CD14-positive monocyte (primary cell): ENCODE measurements around the gene CLECL1. TPM values are rescaled to one million over a fixed set of nuclear protein-coding genes. Genes with fewer than 3 reads are reported as not detected.

ENCODE experiments used
- DNase-seq, 3 donors: peaks; one replicate each; pipeline ENCODE4 v3.0.0-alpha.2; 2011 to 2022
- H2AFZ ChIP-seq: 2 replicates; pipeline ENCODE4 v1.6.0; 2012; ENCODE audit warnings: mild to moderate bottlenecking, low read depth, low read length, inconsistent platforms; ENCODE audit not compliant: insufficient read depth, poor library complexity, severe bottlenecking
- H3K27ac ChIP-seq, 2 donors: 1 replicate in 1 of 2; 2 replicates in 1 of 2; pipeline ENCODE4 v1.5.1; 2012 to 2013; ENCODE audit warnings: low read length in 2 of 2, control low read depth in 1 of 2, inconsistent platforms in 1 of 2, low read depth in 1 of 2, mild to moderate bottlenecking in 1 of 2
- H3K27me3 ChIP-seq, 2 donors: one replicate each; pipeline versions ENCODE4 v1.6.0 to v1.6.1; 2011 to 2013; ENCODE audit warnings: low read length in 2 of 2; ENCODE audit not compliant: control insufficient read depth in 2 of 2, insufficient read depth in 2 of 2
- H3K36me3 ChIP-seq, 2 donors: replicated peaks in 1 of 2; 1 replicate in 1 of 2; 2 replicates in 1 of 2; pipeline versions ENCODE4 v1.5.1 to v1.6.1; 2012 to 2013; ENCODE audit warnings: low read length in 2 of 2, control low read depth in 1 of 2, inconsistent platforms in 1 of 2, mild to moderate bottlenecking in 1 of 2; ENCODE audit not compliant: insufficient read depth in 2 of 2, control insufficient read depth in 1 of 2
- H3K4me1 ChIP-seq, 2 donors: 1 replicate in 1 of 2; 2 replicates in 1 of 2; pipeline versions ENCODE4 v1.5.1 to v1.6.1; 2012 to 2013; ENCODE audit warnings: low read length in 2 of 2, control low read depth in 1 of 2, inconsistent platforms in 1 of 2, mild to moderate bottlenecking in 1 of 2, moderate library complexity in 1 of 2; ENCODE audit not compliant: insufficient read depth in 2 of 2, control insufficient read depth in 1 of 2
- H3K4me2 ChIP-seq: replicated peaks from 2 replicates; pipeline ENCODE3; 2012; ENCODE audit warnings: low read length, moderate library complexity, mild to moderate bottlenecking; ENCODE audit not compliant: poor library complexity, severe bottlenecking; ENCODE audit errors: extremely low read depth
- H3K4me3 ChIP-seq, 3 experiments: fragments of 200-600 bp in 1 of 3; sonication (generic) in 1 of 3; replicated peaks in 1 of 3; 1 replicate in 2 of 3; 2 replicates in 1 of 3; pipeline ENCODE4 v1.5.1; 2011 to 2013; ENCODE audit warnings: low read length in 3 of 3, mild to moderate bottlenecking in 3 of 3, control low read depth in 2 of 3, low read depth in 2 of 3, inconsistent platforms in 1 of 3, moderate library complexity in 1 of 3
- H3K79me2 ChIP-seq: 2 replicates; pipeline ENCODE4 v1.6.0; 2012; ENCODE audit warnings: mild to moderate bottlenecking, control low read depth, inconsistent platforms, low read length, moderate library complexity; ENCODE audit not compliant: insufficient read depth
- H3K9ac ChIP-seq: 2 replicates; pipeline ENCODE4 v1.6.0; 2017; ENCODE audit warnings: low read length, mild to moderate bottlenecking; ENCODE audit not compliant: insufficient read depth, poor library complexity, severe bottlenecking
- H3K9me3 ChIP-seq, 2 donors: replicated peaks in 1 of 2; 1 replicate in 1 of 2; 2 replicates in 1 of 2; pipeline versions ENCODE4 v1.5.1 to v1.6.1; 2012 to 2013; ENCODE audit warnings: low read length in 2 of 2, control low read depth in 1 of 2; ENCODE audit not compliant: control insufficient read depth in 1 of 2, insufficient read depth in 1 of 2
- H4K20me1 ChIP-seq: 2 replicates; pipeline ENCODE4 v1.6.0; 2012; ENCODE audit warnings: mild to moderate bottlenecking, low read length, control low read depth, moderate library complexity; ENCODE audit not compliant: insufficient read depth
- H3K27ac Mint-ChIP-seq, 7 donors: one replicate each; pipeline ENCODE4 v1.8.0; 2020; ENCODE audit warnings: mild to moderate bottlenecking in 7 of 7, mixed read lengths in 7 of 7, moderate library complexity in 6 of 7, inconsistent platforms in 2 of 7
- H3K27me3 Mint-ChIP-seq, 3 donors: one replicate each; pipeline ENCODE4 v1.8.0; 2021 to 2022; ENCODE audit warnings: low read depth in 3 of 3, mild to moderate bottlenecking in 3 of 3, mixed read lengths in 3 of 3, moderate library complexity in 3 of 3, inconsistent platforms in 1 of 3
- H3K36me3 Mint-ChIP-seq, 2 donors: one replicate each; pipeline ENCODE4 v1.8.0; 2020; ENCODE audit warnings: mixed read lengths in 2 of 2, inconsistent platforms in 1 of 2, mild to moderate bottlenecking in 1 of 2
- H3K4me1 Mint-ChIP-seq: one replicate; pipeline ENCODE4 v1.8.0; 2020; ENCODE audit warnings: mild to moderate bottlenecking, mixed read lengths
- H3K4me3 Mint-ChIP-seq, 2 donors: one replicate each; pipeline ENCODE4 v1.8.0; 2020; ENCODE audit warnings: mild to moderate bottlenecking in 2 of 2, mixed read lengths in 2 of 2, moderate library complexity in 1 of 2
- H3K9me3 Mint-ChIP-seq, 7 donors: one replicate each; pipeline ENCODE4 v1.8.0; 2020 to 2022; ENCODE audit warnings: mixed read lengths in 7 of 7, mild to moderate bottlenecking in 6 of 7, moderate library complexity in 6 of 7, inconsistent platforms in 2 of 7
- CTCF ChIP-seq: fragments of 200-600 bp; IDR thresholded peaks from one replicate; pipeline ENCODE4 v1.8.0; 2022; ENCODE audit warnings: antibody characterized with exemption, mild to moderate bottlenecking
- WGBS: methylation state at CpG from one replicate; pipeline ENCODE4 v1.1.5; 2013; ENCODE audit warnings: missing lambda C conversion rate; ENCODE audit not compliant: insufficient coverage; 5-methylcytosine and 5-hydroxymethylcytosine counted together
- intact Hi-C, 2 donors: fragments of 100-400 bp; cut with micrococcal nuclease; formaldehyde crosslinking; loops; one replicate each; pipeline versions ENCODE4 v1.15.0 to v1.15.1; 2023
- polyA plus RNA-seq, 3 donors: library from polyadenylated mRNA; depleted of rRNA in 1 of 3; unstranded in 2 of 3; stranded (reverse) in 1 of 3; fragments of 300-500 nt in 2 of 3; fragments of >200 nt in 1 of 3; fragmentation: Illumina TruSeq in 2 of 3; gene quantifications; 1 replicate in 2 of 3; 2 replicates in 1 of 3; pipeline ENCODE4 v1.2.3, GENCODE V29; 2012 to 2021

Gene CLECL1
- polyA plus RNA-seq, 3 donors: 7.6 to 20.6 (median 11.4) TPM

- Histone ChIP-seq H3K4me2 (no peak overlapping the region), H3K4me3 (no peak overlapping the region), H4K20me1 (no peaks in the 10 kb centered on the region), H3K9ac (no peak overlapping the region), H3K79me2 (peaks cover 69% of the 10 kb centered on the region), H3K27ac (no peak overlapping the region), H3K27me3 (no peaks in the 10 kb centered on the region), H2AFZ (no peak overlapping the region), H3K36me3 (no peaks in the 10 kb centered on the region), H3K9me3 (no peaks in the 10 kb centered on the region), H3K4me1 (peaks cover 30 to 48% of the 10 kb centered on the region in 2 donors)
- Mint-ChIP-seq H3K4me1 (peaks cover 28% of the 10 kb centered on the region), H3K27me3 (no peaks in the 10 kb centered on the region), H3K4me3 (no peak overlapping the region), H3K36me3 (no peaks in the 10 kb centered on the region), H3K27ac (no peak overlapping the region), H3K9me3 (no peaks in the 10 kb centered on the region)
- intact Hi-C loops: no loop called here
- no peak for DNase-seq
- no peak for TF ChIP-seq CTCF
- no CpG with 5 or more reads among the region's 1 CpG for WGBS
These were observed 5.1 kb downstream of the CLECL1 start for GRCh38 chr12:9727813-9728212.

GRCh38 chr12:9725213-9725870 lies 7.6 kb downstream of the CLECL1 start:
- no CpG with 5 or more reads among the region's 2 CpGs for WGBS
- Histone ChIP-seq H2AFZ (no peak overlapping the region), H3K4me3 (no peak overlapping the region)

More at GRCh38 chr12:9725213-9725870, 7.6 kb downstream of the CLECL1 start:
- no peak overlapping the region for H3K4me2 ChIP-seq
- H3K4me1 ChIP-seq: peaks cover 32 to 49% of the 10 kb centered on the region in 2 donors
- no peaks in the 10 kb centered on the region for H4K20me1 ChIP-seq
- no peaks in the 10 kb centered on the region for H3K36me3 ChIP-seq
- no peaks in the 10 kb centered on the region for H3K27me3 ChIP-seq
- H3K4me1 Mint-ChIP-seq: peaks cover 28% of the 10 kb centered on the region
- H3K9ac ChIP-seq: no peak overlapping the region
- H3K9me3 Mint-ChIP-seq: no peaks in the 10 kb centered on the region
- H3K9me3 ChIP-seq: no peaks in the 10 kb centered on the region
- no peak for DNase-seq
- H3K4me3 Mint-ChIP-seq: no peak overlapping the region
- peaks cover 59% of the 10 kb centered on the region for H3K79me2 ChIP-seq
- H3K27me3 Mint-ChIP-seq: no peaks in the 10 kb centered on the region
- H3K36me3 Mint-ChIP-seq: peaks cover 0 to 2% of the 10 kb centered on the region in 2 donors
- intact Hi-C loops: no loop called here
- H3K27ac ChIP-seq: no peak overlapping the region
- H3K27ac Mint-ChIP-seq: no peak overlapping the region
- no peak for TF ChIP-seq CTCF
